Right atrium auricular region (tissue), 2 donors: ENCODE measurements around the gene KIRREL3. TPM values are rescaled to one million over a fixed set of nuclear protein-coding genes. Genes with fewer than 3 reads are reported as not detected.

ENCODE experiments used
- DNase-seq: peaks from one replicate; pipeline ENCODE4 v3.0.0-alpha.2; 2019; ENCODE audit warnings: low spot score
- H3K27ac ChIP-seq, 2 donors: fragments of 200-600 bp; sonication (generic); 1 replicate in 1 of 2; 2 replicates in 1 of 2; pipeline ENCODE4 v1.5.1; 2016 to 2019
- H3K27me3 ChIP-seq, 2 donors: fragments of 200-600 bp; sonication (generic); one replicate each; pipeline versions ENCODE4 v1.5.1 to v1.6.0; 2017 to 2019
- H3K36me3 ChIP-seq: fragments of 200-600 bp; sonication (generic); one replicate; pipeline ENCODE4 v1.5.1; 2016
- H3K4me1 ChIP-seq, 2 donors: fragments of 200-600 bp; sonication (generic); one replicate each; pipeline versions ENCODE4 v1.5.1 to v1.6.0; 2017 to 2019
- H3K4me3 ChIP-seq, 2 donors: fragments of 200-600 bp; sonication (generic); 1 replicate in 1 of 2; 2 replicates in 1 of 2; pipeline ENCODE4 v1.5.1; 2017 to 2019; ENCODE audit warnings: mild to moderate bottlenecking in 1 of 2, moderate library complexity in 1 of 2
- H3K9me3 ChIP-seq, 2 donors: fragments of 200-600 bp; sonication (generic); one replicate each; pipeline ENCODE4 v1.5.1; 2019
- total RNA-seq, 2 donors: library from RNA; depleted of rRNA; stranded (reverse); fragments of >200 nt; gene quantifications; one replicate each; pipeline ENCODE4 v1.1.0, GENCODE V29; 2016
- TF ChIP-seq, protein P1 (sequence below), 2 donors: fragments of 200-600 bp; sonication (generic); IDR thresholded peaks; one replicate each; pipeline ENCODE4 v1.5.1; 2019; ENCODE audit warnings: antibody characterized with exemption in 2 of 2

KIRREL3 gene
- total RNA-seq, 2 donors from 2014 or later = 0.51 to 0.74 TPM

DNA sequence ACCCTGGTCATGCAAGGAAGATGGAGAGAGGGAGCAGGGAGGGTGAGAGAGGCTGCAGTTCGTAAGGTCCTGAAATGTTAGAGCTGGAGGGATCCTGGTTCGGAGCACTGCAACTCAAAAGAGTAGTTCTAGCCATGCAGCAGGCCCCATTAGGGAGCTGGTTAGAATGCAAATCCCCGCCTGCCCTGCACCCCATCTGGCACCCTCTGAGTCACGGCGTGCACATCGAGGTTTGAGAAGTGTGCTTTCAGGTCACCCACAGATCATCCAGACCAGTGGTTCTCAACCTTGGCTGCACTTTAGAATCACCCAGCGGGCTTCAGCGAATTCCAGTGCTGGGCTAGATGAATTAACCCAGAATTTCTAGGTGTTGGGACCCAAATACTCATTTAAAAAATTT is 596.9 kb downstream of the KIRREL3 start:
- Histone ChIP-seq H3K9me3 (no peaks in the 10 kb centered on the region), H3K4me3 (no peak overlapping the region), H3K4me1 (peaks cover 0 to 49% of the 10 kb centered on the region in 2 donors), H3K27me3 (no peaks in the 10 kb centered on the region), H3K27ac (peak overlapping the region; percentile 19 to 57), H3K36me3 (peaks cover 22% of the 10 kb centered on the region)
- no peak for DNase-seq
- TF ChIP-seq, protein P1, sequence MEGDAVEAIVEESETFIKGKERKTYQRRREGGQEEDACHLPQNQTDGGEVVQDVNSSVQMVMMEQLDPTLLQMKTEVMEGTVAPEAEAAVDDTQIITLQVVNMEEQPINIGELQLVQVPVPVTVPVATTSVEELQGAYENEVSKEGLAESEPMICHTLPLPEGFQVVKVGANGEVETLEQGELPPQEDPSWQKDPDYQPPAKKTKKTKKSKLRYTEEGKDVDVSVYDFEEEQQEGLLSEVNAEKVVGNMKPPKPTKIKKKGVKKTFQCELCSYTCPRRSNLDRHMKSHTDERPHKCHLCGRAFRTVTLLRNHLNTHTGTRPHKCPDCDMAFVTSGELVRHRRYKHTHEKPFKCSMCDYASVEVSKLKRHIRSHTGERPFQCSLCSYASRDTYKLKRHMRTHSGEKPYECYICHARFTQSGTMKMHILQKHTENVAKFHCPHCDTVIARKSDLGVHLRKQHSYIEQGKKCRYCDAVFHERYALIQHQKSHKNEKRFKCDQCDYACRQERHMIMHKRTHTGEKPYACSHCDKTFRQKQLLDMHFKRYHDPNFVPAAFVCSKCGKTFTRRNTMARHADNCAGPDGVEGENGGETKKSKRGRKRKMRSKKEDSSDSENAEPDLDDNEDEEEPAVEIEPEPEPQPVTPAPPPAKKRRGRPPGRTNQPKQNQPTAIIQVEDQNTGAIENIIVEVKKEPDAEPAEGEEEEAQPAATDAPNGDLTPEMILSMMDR (IDR thresholded peaks at IDR 0.05) = no peak

DNA sequence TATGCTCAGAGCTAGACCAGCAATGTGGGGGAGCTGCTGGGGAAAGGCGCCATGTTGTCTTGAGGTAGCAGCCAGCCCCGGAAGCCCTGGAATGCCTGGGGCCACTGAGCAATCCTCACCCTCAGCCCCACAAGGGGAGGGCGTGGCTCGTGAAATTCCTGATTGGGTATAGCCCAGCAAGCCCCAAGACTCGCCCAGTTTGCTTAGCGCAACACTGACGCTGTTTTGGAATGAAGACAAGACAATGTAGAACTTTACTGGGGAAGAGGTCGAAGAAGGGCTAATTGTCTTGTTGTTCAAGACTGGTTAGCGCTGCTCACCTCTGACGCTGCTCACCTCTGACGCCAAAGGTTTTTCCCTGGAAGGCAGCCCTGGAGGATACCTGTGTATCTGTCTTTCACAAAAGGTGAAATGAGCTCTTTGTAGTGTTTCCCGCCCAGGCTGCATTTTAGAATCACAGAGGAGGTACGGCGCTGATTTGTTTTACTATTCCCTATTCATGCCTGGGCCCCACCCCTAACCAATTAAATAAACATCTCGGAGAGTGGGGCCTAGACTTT is 597.5 kb downstream of the KIRREL3 start:
- Histone ChIP-seq H3K27ac (peak overlapping the region; percentile 13 to 57), H3K4me1 (peaks cover 0 to 45% of the 10 kb centered on the region in 2 donors), H3K9me3 (no peaks in the 10 kb centered on the region), H3K4me3 (no peak overlapping the region), H3K27me3 (no peaks in the 10 kb centered on the region), H3K36me3 (peaks cover 16% of the 10 kb centered on the region)
- TF ChIP-seq, protein P1 (IDR thresholded peaks at IDR 0.05) = no peak
- DNase-seq = no peak

DNA sequence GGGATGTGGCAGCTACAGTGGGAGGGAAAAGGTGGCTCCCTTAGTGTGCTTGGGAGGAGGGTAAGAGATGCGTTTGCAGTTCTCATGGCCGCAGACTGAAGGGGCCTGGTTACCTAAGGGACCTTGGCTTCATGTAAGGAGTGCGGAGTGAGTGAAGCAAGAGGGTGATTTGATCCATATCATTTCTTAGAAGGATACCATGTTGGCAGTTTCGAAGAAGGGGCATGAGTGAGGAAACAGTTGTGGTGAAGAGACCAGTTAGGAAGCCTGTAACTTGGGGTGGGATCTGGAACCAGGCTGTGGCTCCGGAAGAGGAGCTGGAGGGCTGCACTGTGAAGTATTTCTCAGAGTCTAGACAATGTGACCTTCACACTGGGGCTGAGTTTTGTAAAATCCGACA is 600.1 kb downstream of the KIRREL3 start:
- no peak overlapping the region for H3K27ac ChIP-seq
- no peaks in the 10 kb centered on the region for H3K9me3 ChIP-seq
- no peak overlapping the region for H3K4me3 ChIP-seq
- no peaks in the 10 kb centered on the region for H3K27me3 ChIP-seq
- TF ChIP-seq, protein P1 (IDR thresholded peaks at IDR 0.05) = no peak
- H3K36me3 ChIP-seq = no peaks in the 10 kb centered on the region
- DNase-seq = no peak
- H3K4me1 ChIP-seq = peaks cover 0 to 41% of the 10 kb centered on the region in 2 donors

DNA sequence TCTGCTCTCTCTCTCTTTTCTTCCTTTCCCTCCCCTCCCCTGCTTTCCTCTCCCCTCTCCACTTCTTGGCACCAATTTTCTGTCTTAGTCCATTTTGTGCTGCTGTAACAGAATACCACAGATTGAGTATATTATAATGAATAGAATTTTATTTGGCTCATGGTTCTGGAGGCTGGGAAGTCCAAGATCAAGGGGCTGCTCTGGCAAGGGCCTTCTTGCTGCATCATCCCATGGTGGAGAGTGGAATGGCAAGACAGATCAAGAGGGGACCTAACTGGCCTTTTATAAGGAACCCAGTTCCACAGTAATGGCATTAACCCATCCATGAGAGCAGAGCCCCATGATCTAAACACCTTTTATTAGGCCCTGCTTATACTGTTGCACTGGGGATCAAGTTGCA is 600.6 kb downstream of the KIRREL3 start:
- no peak for DNase-seq
- no peaks in the 10 kb centered on the region for H3K27me3 ChIP-seq
- no peak overlapping the region for H3K4me3 ChIP-seq
- H3K36me3 ChIP-seq = no peaks in the 10 kb centered on the region
- no peaks in the 10 kb centered on the region for H3K9me3 ChIP-seq
- TF ChIP-seq, protein P1 (IDR thresholded peaks at IDR 0.05) = no peak
- no peak overlapping the region for H3K27ac ChIP-seq
- peaks cover 0 to 43% of the 10 kb centered on the region in 2 donors for H3K4me1 ChIP-seq

DNA sequence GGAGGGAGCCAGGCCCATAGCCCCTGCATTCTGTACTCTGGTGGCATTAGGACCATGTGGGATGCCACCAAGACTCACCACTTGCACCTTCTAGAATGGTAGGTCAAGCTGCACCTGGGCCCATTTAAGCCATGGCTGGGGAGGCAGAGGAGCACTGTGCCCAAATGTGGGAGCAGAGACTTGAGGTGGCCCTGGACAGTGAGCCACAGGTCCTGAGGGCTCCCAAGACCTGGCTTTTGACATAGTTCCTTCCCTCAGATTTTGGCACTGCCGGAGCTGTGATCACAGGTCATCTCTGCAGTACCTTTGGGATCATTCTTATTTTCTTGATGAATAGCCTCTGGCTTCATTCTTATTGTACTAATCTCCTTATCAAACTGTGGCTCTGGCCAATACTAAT is 601.8 kb downstream of the KIRREL3 start:
- Histone ChIP-seq H3K4me3 (no peak overlapping the region), H3K27ac (no peak overlapping the region), H3K9me3 (no peaks in the 10 kb centered on the region), H3K36me3 (no peaks in the 10 kb centered on the region), H3K27me3 (no peaks in the 10 kb centered on the region), H3K4me1 (peaks cover 0 to 39% of the 10 kb centered on the region in 2 donors)
- TF ChIP-seq, protein P1 (IDR thresholded peaks at IDR 0.05) = no peak
- no peak for DNase-seq

DNA sequence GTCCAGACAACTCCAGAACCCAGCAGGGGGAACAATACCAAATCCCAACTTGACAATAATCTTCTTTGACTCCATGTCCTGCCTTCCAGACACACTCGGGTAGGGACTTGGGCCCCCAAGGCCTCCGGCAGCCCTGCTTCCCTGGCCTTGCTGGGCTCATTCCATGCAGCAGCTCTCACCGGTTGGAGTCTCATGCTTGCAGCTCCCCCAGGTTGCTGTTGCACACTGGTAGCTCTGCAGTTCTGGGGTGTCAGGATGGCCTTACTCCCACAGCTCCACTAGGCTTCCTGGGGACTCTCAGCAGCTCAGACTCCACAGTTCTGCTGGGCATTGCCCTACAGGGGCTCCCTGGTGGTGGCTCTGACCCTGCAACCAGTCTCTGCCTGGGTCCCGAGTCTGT is 602.3 kb downstream of the KIRREL3 start:
- TF ChIP-seq, protein P1 (IDR thresholded peaks at IDR 0.05) = no peak
- Histone ChIP-seq H3K36me3 (no peaks in the 10 kb centered on the region), H3K9me3 (no peaks in the 10 kb centered on the region), H3K27ac (no peak overlapping the region), H3K27me3 (no peaks in the 10 kb centered on the region), H3K4me1 (peaks cover 0 to 39% of the 10 kb centered on the region in 2 donors), H3K4me3 (no peak overlapping the region)
- no peak for DNase-seq
